Measurements from ENCODE around the gene PANX3.
"Not testable (repeated sequence)": the region's sequence is repeated elsewhere in the genome, so short reads cannot be mapped to it uniquely, and the experiment has no call there.

The PANX3 gene

DNA sequence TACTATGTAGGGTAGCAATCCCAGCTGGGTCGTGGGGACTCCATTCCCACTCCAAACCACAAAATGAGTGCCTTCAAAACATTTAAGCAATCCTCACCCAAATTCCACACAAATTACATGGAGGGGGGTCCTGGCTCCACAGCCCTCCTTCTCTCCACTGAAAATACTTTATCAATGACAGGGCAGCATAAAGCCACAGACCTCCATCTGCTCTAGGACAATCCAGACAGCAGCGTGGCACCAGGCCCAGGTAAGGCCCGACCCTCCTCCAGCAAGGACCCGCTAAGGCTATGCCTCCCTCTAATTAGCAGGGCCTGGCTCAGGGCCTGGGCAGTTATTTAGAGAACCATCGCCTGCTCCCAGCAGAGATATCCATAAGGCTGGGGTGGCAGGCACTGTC is at the start of gene PANX3:
PANX3 (plus strand) TSS at position 365 of the 400 bp plus-strand sequence. CDS start 129 bp downstream, outside the sequence.
- no peak for DNase-seq

DNA sequence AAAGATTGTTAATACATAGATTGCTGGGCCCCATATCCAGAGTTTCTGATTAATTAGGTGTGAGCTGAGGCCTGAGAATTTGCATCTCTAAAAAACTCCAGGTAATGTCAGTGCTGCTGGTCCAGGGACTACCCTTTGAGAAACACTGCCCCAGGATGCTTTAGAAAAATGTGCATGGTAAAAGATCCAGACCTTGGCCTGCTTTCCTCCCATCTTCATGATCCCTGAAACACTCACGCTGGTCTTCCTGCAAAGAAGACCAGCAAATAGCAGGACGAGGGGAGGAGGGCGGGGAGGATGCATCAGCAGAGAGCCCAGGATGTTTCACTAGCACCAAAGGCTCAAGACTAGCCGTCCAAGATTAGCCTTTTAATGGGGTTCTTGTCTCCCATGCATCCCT is 41.5 kb upstream of the PANX3 start, which contains the start of gene OR8A1:
OR8A1 (plus strand) TSS at position 301 of the 400 bp plus-strand sequence. CDS start 123 bp downstream, outside the sequence.
- no peak for DNase-seq

GRCh38 chr11:124570160-124570559 is 41.1 kb upstream of the PANX3 start:
- no peak for DNase-seq

GRCh38 chr11:124577716-124578427 is 33.4 kb upstream of the PANX3 start:
- DNase-seq, result no peak

- no peak for DNase-seq
Measured at GRCh38 chr11:124578761-124579160, 32.5 kb upstream of the PANX3 start.

DNA sequence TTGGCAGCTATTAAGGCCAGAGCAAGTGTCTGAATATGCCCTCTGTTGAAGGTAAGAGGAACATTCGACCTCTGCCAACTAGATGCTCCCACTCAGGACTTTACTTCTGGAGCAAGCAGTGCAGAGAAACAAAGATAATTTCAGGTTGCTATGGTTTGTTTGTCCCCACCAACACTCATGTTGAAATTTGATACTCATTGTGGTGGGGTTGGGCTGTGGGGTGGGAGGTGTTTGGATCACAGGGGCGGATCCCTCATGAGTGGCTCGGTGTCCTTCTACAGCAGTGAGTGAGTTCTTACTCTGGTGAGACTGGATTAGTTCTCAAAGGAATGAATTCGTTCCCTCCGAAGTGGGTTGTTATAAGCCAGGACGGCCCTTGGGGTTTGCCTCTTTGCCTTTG is 29.4 kb upstream of the PANX3 start:
- DNase-seq, result no peak

- DNase-seq, result no peak
Measured at GRCh38 chr11:124582565-124582964, 28.7 kb upstream of the PANX3 start.

DNA sequence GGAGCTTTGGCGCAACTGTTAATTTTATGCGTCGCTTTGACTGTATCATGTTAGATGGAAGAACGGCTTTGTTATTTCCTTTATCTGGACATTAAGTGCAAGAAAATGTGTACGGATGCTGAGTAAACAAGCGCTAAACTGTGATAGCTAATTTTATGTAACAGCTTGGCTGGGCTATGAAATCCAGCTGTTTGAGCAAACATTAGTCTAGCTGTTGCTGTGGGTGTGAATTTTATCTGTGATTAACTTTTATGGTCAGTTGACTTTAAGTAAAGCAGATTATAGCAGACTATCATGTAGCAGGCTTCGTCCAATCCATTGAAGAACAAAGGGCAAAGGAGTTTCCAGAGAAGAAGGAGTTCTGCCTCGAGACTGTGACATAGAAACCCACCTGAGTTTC is 27.4 kb upstream of the PANX3 start:
- no peak for DNase-seq

GRCh38 chr11:124584681-124585372 is 26.4 kb upstream of the PANX3 start:
- DNase-seq, result no peak

GRCh38 chr11:124586238-124586860 is 24.9 kb upstream of the PANX3 start:
- peak; percentile 12 to 32 for DNase-seq

GRCh38 chr11:124591430-124591829 is 19.8 kb upstream of the PANX3 start:
- no peak for DNase-seq

- no peak for DNase-seq
Measured at GRCh38 chr11:124592627-124593026, 18.6 kb upstream of the PANX3 start.

GRCh38 chr11:124595302-124595701 is 15.9 kb upstream of the PANX3 start:
- no peak for DNase-seq

GRCh38 chr11:124597626-124598025 is 13.6 kb upstream of the PANX3 start:
- no peak for DNase-seq

DNA sequence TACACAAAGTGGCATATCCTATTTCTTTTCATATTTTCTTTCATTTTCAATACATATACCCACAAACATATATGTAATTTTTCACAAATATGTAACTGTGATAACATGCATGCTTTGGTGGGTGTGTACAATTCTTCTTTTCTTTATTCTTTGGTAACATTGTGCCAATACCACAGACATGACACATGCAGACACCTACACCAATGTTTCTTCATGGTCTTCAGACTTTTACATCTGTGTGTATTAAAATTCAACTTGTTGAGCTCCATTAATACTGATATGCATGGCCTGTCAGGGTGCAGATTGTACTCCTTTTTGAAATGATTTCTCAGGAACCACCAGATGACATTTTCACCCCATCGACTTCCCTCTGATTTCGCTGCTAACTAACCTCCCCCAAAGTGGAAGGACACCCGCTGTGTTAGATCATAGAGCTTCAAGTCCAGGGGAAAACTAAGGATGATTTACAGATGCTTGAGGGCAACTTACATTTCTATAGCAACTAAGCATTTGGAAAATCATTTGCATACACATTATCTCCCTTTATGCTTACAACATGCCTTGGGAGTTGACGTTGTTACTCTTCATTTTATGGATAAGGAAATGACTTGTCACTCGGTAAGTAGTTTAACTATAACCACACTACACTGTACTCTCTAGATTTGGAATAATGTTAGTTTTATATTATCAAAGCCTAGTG is 10.5 kb upstream of the PANX3 start:
- DNase-seq, result no peak

DNA sequence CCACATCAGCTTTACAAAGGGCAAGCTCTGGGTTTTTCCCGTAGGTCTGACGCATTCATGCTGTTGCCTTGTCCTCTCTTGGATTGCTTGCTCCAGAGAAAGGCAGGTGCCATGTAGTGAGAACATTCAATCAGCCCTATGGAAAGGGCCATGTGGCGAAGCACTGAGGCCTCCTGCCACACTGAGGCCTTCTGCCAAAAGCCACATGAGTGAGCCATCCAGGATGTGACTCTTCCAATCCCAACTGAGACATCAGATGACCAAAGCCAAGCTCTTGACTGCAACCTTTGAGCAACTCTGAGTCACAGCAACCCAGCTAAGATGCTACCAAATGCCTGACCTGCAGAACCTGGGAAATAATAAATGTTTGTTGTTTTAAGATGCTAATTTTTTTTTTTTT is 9.0 kb upstream of the PANX3 start:
- DNase-seq, result no peak

DNA sequence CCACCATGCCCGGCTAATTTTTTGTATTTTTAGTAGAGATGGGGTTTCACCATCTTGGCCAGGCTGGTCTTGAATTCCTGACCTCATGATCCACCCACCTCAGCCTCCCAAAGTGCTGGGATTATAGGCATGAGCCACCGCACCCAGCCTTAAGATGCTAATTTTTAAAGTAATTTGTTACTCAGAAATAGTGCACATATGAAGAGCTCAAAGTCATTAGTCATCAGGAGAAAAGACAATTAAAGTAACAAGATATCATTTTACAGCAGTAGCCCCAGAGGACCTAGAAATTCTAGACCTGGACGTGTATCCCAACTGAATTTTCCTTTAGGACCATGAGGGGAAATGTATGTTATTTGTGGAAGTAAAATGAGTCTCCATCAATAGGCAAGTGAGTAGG is 8.5 kb upstream of the PANX3 start:
- DNase-seq, result not testable (repeated sequence)

DNA sequence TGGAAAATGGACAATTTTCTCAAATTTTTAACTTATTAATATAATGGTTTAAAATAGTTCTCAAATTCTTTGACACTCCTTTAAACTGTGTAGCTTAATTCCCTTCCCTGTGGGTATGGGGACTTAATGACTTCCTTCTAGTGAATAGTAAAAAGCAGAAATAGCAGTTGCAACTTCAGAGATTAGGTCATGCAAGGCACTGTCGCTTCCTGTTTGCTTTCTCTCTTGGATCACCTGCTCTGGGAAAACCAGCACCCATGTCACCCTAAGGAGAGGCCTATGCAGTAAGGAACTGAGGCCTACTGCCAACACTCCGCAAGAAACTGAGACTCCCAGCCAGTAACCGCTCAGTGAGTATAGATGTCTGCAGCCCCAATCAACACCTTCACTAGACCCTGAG is 5.5 kb upstream of the PANX3 start:
- no peak for DNase-seq

DNA sequence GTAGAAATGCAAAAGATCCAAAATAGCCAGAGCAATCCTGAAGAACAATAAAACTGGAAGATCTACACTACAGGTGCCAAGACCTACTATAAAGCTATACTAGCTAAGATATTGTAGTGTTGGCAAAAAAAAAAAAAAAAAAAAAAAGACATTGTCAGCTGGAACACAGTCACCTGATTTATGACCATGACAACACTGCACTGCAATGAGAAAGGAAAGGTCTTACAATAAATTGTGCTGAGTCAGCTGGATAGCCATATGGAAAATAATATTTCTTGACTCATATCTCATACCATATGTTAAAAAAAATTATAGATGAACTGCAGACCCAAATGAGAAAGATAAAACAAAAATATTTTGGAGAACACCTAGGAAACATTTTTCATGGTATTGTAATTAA is 3.1 kb upstream of the PANX3 start:
- DNase-seq, result no peak

GRCh38 chr11:124610295-124610694 is 933 bp upstream of the PANX3 start:
- no peak for DNase-seq

DNA sequence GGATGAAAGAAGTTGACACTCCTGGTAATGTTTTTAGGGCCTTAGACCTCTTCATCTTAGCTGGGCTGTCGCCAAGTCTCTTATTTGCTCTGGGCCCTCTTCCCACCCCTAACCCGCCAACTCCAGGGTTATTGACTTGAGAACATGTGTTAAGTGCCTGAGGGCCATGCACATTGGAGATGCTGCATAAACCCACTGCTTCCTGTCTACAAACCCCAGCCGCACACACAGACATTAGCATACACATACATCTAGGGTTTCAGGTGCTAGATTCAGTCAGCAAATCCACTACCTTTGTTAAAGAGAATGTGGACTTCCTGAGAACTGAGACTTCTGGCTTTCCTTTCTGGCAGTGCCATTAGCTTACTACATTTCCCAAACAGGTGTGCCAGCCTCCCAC is 817 bp downstream of the PANX3 start:
- no peak for DNase-seq

GRCh38 chr11:124612567-124613246 is 1.5 kb downstream of the PANX3 start:
- no peak for DNase-seq

DNA sequence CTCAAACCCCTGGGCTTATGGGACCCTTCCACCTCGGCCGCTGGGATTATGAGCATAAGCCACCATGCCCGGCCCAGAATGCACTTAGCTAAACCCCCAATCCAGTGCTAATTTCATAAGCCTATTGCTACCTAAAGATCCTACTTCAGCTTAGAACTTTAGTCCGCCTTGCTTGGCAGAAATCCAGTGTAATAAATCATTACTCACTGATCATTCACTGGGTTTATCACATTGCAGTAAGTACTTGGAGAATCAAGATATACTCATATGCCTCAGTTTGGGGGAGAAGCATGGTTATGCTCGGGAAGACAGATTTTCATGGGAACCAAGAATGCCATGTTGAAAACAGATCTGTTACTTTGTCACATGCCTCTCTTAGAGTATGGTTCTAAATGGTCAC is 7.6 kb downstream of the PANX3 start:
- DNase-seq, result no peak
